Measurements from ENCODE around the gene SYT12.

GRCh38 chr11:67056267-67057204 is 33.6 kb downstream of the SYT12 start, which contains the start of gene RHOD:
- no peak for TF ChIP-seq EZH2phosphoT487 (IDR thresholded peaks at IDR 0.05; ENCODE audit: low read length)
- no peak for TF ChIP-seq CTCF (IDR thresholded peaks at IDR 0.05; ENCODE audit: low read length)
